IMR-90 (cell line): ENCODE measurements around the gene ZNF282.

Experiments
- CEBPB ChIP-seq: IDR thresholded peaks from 2 replicates; pipeline ENCODE4 v1.6.1; 2012; ENCODE audit warnings: low read depth, low read length, improper control_type of control experiment
- CHD1 ChIP-seq: IDR thresholded peaks from 2 replicates; pipeline ENCODE4 v1.6.1; 2012; ENCODE audit warnings: low read depth, low read length, improper control_type of control experiment
- FOS ChIP-seq: fragments of 150-350 bp; IDR thresholded peaks from 2 replicates; pipeline ENCODE4 v1.6.1; 2016; ENCODE audit warnings: low read depth, low read length
- MAFK ChIP-seq: IDR thresholded peaks from 2 replicates; pipeline ENCODE4 v1.6.1; 2012; ENCODE audit warnings: low read depth, low read length, improper control_type of control experiment
- MXI1 ChIP-seq: IDR thresholded peaks from 2 replicates; pipeline ENCODE4 v1.6.1; 2012; ENCODE audit warnings: low read depth, mild to moderate bottlenecking, low read length, moderate library complexity, borderline replicate concordance
- POLR2A ChIP-seq: IDR thresholded peaks from 2 replicates; pipeline ENCODE4 v1.6.1; 2012; ENCODE audit warnings: mild to moderate bottlenecking, low read depth, low read length
- RAD21 ChIP-seq: IDR thresholded peaks from 2 replicates; pipeline ENCODE4 v1.6.1; 2012; ENCODE audit warnings: low read length, improper control_type of control experiment
- RCOR1 ChIP-seq: IDR thresholded peaks from 2 replicates; pipeline ENCODE4 v1.6.1; 2012; ENCODE audit warnings: mild to moderate bottlenecking, low read length, improper control_type of control experiment; ENCODE audit not compliant: insufficient replicate concordance
- RFX5 ChIP-seq: IDR thresholded peaks from 2 replicates; pipeline ENCODE4 v1.8.0; 2012; ENCODE audit warnings: low read depth, mild to moderate bottlenecking, low read length, moderate library complexity
- TF ChIP-seq, protein P1 (sequence below): conservative IDR thresholded peaks from 2 replicates; pipeline ENCODE4 v1.5.1; 2012; ENCODE audit warnings: mild to moderate bottlenecking, low read depth, low read length, improper control_type of control experiment
- TF ChIP-seq, protein P2 (sequence below): fragments of 150-350 bp; IDR thresholded peaks from 2 replicates; pipeline ENCODE4 v1.6.1; 2016; ENCODE audit warnings: low read depth, mild to moderate bottlenecking, low read length, moderate library complexity, borderline replicate concordance

DNA sequence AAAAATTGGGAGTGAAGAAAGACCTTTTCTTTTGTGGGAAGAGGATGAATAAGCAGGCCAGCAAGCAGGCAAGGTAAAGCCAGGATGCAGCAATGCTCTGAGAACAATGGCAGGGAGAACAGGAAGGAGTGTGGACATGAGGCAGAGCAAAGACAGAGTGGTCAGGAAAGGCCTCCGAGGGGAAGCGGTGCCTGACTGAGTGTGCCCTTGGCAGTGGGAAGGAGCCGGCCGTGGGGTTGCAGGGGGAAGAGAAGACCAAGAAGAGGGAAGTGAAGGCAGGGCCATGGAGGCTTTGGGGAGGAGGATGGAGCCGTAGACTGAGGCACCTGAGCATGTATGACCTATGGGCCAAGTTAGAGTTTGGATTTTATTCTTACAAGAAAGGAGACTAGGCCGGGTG is 22.2 kb downstream of the ZNF282 start:
- TF ChIP-seq POLR2A (no peak), MXI1 (no peak), RFX5 (no peak), RCOR1 (no peak), FOS (no peak), CEBPB (no peak), CHD1 (no peak), MAFK (no peak), RAD21 (no peak)
- TF ChIP-seq, protein P1, sequence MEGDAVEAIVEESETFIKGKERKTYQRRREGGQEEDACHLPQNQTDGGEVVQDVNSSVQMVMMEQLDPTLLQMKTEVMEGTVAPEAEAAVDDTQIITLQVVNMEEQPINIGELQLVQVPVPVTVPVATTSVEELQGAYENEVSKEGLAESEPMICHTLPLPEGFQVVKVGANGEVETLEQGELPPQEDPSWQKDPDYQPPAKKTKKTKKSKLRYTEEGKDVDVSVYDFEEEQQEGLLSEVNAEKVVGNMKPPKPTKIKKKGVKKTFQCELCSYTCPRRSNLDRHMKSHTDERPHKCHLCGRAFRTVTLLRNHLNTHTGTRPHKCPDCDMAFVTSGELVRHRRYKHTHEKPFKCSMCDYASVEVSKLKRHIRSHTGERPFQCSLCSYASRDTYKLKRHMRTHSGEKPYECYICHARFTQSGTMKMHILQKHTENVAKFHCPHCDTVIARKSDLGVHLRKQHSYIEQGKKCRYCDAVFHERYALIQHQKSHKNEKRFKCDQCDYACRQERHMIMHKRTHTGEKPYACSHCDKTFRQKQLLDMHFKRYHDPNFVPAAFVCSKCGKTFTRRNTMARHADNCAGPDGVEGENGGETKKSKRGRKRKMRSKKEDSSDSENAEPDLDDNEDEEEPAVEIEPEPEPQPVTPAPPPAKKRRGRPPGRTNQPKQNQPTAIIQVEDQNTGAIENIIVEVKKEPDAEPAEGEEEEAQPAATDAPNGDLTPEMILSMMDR = no peak
- TF ChIP-seq, protein P2, sequence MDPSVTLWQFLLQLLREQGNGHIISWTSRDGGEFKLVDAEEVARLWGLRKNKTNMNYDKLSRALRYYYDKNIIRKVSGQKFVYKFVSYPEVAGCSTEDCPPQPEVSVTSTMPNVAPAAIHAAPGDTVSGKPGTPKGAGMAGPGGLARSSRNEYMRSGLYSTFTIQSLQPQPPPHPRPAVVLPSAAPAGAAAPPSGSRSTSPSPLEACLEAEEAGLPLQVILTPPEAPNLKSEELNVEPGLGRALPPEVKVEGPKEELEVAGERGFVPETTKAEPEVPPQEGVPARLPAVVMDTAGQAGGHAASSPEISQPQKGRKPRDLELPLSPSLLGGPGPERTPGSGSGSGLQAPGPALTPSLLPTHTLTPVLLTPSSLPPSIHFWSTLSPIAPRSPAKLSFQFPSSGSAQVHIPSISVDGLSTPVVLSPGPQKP = no peak
